Measurements from ENCODE around the gene FCRLA.

GRCh38 chr1:161718559-161719324, 11.7 kb downstream of the FCRLA start:
- TF ChIP-seq POLR2A (IDR thresholded peaks at IDR 0.05; ENCODE audit: low read length), result no peak
- no peak for TF ChIP-seq GATA1 (IDR thresholded peaks at IDR 0.05; ENCODE audit: low read depth, low read length)
